GM21515 (cell line): ENCODE data around the gene PARP16.

ENCODE experiments used
- ATAC-seq: cut with Tn5 transposase; IDR thresholded peaks from one replicate; pipeline ENCODE4 v1.9.1; 2021; ENCODE audit not compliant: unreplicated experiment

Gene PARP16

DNA sequence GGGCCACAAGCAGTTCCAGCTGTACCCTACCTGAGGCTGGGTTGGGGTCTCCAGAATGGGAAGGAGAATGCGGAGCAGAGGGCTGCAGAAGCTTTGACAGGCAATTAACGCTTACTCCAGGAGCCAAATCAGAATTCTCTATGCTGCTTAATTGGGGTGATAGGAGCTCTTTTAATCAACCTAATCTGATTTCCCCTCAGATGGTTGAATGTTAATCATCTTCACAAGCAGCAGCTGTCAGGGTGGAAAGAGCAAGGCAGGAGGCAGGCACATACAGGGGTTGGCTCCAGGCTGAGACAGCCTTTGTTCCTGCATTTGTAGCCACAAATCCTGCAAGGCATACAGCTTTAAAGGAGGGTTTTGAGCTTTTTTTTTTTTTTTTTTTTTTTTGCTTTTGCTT is 78.0 kb downstream of the PARP16 start:
- ATAC-seq: no peak
